Myocyte (in vitro differentiated cells): ENCODE results near the gene CLEC17A. TPM values are rescaled to one million over a fixed set of nuclear protein-coding genes. Genes with fewer than 3 reads are reported as not detected.
A peak's percentile ranks its signal among the peaks of the same experiment; 100 is the strongest.
"Not testable (repeated sequence)": the region's sequence is repeated elsewhere in the genome, so short reads cannot be mapped to it uniquely, and the experiment has no call there.

Experiments used
- DNase-seq: peaks from one replicate; pipeline ENCODE4 v3.0.0-alpha.2; 2012; ENCODE audit warnings: low read depth
- polyA plus RNA-seq: library from polyadenylated mRNA; unstranded; fragments of >200 nt; gene quantifications from one replicate; pipeline ENCODE4 v1.2.1, GENCODE V29; 2012; ENCODE audit warnings: missing spikeins
- total RNA-seq: library from RNA; depleted of rRNA; stranded (reverse); fragments of >200 nt; gene quantifications from 2 replicates; pipeline ENCODE4 v1.2.3, GENCODE V29; 2014

The CLEC17A gene, protein sequence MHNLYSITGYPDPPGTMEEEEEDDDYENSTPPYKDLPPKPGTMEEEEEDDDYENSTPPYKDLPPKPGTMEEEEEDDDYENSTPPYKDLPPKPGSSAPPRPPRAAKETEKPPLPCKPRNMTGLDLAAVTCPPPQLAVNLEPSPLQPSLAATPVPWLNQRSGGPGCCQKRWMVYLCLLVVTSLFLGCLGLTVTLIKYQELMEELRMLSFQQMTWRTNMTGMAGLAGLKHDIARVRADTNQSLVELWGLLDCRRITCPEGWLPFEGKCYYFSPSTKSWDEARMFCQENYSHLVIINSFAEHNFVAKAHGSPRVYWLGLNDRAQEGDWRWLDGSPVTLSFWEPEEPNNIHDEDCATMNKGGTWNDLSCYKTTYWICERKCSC
- total RNA-seq: not detected in 2 replicates
- 0.18 TPM for polyA plus RNA-seq

DNA sequence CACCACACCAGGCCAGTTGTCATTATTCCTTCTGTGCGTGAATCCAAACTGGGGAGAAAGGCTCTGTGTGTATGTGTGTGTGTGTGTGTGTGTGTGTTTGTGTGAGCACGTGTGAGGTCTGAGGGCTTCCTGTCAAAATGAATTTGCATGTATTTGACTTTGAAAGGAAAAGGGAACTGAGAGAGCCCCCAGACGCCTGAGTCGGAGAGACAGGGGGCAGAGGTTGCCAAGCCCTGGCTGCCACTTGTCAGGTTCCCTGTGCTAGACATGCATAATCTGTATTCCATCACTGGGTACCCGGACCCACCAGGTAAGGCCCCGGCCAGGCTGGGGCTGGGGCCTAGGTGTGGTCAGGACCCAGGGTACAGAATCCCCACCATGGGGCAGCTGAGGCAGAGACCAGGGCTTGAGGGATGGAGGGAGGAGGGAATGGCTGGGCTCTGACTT lies at the start of gene CLEC17A:
Gene CLEC17A, plus strand, starts transcription at position 191 of the 447 bp plus-strand sequence. Its CDS starts 77 bp downstream, at position 268.
- DNase-seq: no peak

DNA sequence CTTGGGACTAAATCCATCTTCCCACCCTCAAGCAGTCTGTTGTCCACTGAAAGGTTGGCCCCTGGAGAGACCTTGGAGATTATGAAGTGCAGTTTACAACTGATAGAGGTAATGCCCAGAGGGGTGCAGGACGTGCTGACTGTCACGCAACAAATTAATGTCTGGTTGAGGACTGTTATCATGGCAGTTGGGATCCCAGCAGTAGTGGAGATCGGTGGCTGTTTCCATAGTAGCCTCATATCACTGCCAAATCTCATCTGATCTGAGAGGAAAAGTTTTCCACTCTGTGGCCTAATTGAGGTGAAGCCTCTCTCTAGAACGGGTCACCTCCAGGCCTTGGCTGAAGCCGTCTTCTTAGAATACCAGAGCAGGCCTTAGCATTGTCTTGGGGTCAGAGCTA lies 49.4 kb upstream of the CLEC17A start:
- DNase-seq: no peak

DNA sequence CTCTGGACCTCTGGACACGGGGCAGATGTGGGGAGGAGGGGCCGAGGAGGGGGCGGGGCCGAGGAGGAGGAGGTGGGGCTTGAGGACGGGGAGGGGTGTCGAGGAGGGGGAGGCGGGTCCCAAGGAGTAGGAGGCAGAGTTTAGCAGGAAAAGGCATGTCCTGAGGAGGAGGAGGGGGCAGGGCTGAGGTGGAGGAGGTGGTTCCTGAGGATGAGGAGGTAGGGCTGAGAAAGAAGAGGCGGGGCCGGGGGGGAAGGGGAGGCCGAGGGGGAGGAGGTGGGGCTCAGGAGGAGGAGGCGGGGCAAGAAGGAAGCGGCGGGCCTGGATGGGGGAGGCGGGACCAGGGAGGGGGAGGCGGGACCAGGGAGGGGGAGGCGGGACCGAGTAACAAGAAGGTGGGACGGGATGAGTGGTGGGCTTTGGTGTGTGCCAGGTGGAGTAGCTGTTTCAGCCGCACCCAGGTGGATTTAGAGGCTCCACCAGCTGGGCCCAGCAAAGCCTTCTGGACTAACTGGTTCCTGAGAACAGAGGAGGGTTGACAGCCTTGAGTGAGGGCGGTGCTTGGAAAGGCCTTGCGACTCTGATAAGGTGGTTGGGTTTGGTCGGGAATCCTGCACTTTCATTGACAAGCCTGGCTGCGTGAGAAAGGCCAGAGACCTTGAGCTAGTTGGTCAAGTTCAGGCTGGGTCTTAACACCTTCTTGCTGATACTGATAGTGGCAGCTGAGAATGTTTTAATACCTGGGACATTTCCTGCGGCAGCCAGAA lies 45.8 kb upstream of the CLEC17A start:
- no peak for DNase-seq

DNA sequence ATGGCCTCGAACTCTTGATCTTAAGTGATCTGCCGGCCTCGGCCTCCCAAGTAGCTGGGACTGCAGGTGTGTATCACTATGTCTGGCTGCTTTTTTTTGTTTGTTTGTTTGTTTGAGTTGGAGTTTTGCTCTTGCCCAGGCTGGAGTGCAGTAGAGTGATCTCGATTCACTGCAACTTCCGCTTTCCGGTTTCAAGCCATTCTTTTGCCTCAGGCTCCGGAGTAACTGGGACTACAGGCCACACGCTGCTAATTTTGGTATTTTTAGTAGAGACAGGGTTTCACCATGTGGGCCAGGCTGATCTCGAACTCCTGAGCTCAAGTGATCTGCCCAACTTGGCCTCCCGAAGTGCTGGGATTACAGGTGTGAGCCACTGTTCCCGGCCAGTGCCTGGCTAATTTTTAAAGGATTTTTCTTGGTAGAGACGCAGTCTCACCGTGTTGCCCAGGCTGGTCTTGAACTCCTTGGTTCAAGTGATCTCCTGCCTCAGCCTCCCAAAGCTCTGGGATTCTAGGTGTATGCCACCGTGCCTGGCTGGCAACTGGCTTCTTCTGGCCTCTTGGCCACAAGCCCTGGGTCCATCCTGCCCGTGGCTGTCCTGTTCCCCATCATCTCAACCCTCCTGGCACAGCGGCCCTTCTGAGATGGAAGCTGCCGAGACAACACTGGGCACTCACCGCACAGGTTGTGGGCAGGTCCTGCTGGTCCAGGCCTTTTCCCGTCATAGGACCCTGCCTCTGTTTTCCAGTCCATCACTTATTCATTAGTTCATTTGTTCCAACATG lies 42.0 kb upstream of the CLEC17A start:
- DNase-seq: no peak

DNA sequence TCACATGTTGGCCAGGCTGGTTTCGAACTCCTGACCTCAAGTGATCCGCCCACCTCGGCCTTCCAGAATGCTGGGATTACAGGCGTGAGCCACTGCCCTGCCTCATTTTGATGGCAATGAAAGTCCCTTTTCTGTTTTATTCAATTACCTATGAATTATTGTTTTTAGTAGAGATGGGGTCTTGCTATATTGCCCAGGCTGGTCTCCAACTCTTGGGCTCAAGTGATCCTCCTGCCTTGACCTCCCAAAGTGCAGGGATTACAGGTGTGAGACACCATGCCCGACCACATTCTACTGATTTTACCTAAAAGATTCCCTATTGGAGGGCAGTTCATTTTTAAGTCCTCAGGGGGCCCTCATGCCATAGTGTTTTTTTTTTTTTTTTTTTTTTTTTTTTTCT lies 40.9 kb upstream of the CLEC17A start:
- not testable (repeated sequence) for DNase-seq

DNA sequence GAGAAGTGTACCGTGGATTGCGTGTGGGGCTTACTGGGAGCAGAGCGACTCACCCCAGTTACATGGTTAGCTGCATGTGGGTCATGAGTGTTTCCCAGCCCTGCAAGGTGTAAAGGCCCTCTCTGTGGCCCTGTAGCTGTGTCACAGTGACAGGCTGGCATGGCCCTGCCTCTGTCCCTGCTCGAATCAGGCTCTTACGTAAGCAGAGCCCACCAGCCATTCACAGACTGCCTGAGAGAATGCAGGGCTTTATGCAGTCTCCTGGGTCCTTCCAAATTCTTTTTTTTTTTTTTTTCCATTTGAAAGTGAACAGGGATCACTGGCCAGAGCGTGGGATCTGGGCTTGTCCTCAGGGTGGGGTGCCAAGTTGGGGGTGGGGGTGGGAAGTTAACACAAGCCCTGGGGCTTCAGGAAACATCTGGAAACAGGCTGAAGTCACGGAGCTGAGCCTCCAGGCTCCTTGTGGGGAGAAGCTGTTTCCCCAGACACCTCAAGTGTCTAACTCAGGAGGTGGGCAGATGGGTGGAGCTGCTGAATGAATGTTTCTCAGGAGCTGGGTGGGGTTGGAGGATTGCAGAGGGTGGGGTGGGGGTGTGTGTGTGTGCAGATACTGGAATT lies 40.1 kb upstream of the CLEC17A start:
- no peak for DNase-seq

DNA sequence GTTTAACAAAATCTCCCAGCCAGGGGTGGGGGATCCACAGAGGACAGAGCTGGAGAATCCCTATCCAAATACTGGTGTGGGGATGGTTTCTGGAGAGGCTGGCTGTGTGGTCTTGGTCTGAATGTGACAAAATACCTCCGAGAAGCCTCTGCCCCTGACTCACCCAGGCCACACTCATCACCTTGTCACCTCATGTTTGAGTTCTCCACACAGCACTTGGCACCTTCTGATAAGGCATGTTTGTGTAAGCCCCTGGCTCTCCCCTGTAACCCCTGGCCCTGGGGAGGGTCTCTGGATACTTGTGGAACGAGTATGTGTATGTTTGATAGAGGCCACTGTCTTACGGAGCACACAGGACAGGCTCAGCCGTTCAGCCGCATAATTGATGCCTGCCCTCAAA lies 38.8 kb upstream of the CLEC17A start:
- no peak for DNase-seq

DNA sequence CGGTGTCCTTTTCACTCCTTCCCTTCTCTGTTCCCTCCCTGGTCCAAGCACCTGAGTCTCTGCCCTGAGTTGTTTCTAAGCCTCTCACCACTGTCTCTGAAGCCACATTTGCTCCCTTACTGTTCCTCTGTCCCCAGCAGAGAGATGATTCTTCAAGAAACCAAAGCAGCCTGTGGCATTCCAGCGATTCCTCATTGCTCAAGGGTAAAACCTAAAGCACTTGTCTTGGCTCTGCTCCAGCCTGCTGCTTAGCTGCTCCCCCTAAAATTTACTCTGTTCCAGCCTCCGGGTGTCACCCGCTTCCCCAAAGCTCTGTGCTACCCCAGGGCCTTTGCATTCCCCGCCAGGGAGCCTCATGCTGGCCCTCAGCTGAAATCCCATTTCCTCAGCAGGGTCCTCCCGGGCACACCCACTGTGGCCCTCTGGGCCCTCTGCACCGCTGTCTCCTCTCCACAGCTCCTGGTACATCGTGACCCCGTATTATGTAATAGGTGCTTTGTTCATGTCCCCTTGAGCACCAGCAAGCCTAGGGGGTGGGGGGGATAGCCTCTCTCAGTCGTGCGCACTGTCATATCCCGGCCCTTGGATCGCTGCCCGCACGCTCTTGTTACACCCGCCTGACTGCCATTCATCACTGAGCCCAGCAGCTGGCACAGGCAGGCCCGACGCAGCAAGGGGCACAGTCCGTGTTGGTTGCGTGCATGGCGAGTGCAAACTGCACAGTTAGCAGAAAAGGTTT lies 37.7 kb upstream of the CLEC17A start:
- peak; percentile 99 for DNase-seq

DNA sequence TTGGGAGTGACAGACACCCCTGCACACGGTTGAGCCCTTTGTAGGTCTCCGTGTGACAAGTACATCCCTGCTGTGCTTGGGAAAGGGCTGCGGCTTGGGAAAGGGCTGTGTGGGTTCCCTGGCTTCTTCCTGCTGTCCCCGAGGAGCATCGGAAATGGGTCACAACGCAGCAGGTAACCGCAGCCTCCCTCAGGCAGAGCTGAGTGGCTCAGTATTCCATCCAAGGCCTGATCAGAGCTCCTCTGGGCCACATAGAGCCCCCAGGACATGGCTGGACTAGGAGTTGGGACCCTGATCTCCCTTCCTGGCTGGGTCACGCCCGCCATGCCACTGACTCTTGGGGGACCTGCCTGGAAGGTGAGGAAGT lies 37.2 kb upstream of the CLEC17A start:
- no peak for DNase-seq

DNA sequence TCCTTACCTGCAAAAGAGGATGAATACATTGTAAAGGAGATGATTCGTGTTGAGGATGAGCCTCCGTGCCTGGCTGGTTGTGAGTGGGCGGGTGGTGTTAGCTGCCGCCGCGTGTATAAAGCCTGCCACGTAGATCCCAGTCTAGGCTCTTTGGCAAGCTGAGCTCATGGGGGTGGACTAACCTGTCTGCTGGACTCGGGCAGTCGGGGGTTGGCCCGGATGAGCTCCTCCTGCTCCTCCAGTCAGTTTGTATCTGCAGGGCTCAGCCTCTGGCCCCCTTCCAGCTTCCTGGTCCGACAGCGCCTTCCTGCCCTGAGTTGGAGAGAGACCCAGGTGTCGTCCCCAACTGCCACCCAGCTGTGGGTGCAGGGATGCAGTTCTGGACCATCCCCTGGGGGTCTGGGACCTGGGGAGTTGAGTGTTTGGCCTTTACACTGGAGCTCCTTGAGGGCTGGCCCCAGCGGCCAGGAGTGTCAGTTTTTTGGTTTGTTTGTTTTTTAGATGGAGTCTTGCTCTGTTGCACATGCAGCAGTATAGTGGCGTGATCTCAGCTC lies 32.6 kb upstream of the CLEC17A start:
- no peak for DNase-seq

DNA sequence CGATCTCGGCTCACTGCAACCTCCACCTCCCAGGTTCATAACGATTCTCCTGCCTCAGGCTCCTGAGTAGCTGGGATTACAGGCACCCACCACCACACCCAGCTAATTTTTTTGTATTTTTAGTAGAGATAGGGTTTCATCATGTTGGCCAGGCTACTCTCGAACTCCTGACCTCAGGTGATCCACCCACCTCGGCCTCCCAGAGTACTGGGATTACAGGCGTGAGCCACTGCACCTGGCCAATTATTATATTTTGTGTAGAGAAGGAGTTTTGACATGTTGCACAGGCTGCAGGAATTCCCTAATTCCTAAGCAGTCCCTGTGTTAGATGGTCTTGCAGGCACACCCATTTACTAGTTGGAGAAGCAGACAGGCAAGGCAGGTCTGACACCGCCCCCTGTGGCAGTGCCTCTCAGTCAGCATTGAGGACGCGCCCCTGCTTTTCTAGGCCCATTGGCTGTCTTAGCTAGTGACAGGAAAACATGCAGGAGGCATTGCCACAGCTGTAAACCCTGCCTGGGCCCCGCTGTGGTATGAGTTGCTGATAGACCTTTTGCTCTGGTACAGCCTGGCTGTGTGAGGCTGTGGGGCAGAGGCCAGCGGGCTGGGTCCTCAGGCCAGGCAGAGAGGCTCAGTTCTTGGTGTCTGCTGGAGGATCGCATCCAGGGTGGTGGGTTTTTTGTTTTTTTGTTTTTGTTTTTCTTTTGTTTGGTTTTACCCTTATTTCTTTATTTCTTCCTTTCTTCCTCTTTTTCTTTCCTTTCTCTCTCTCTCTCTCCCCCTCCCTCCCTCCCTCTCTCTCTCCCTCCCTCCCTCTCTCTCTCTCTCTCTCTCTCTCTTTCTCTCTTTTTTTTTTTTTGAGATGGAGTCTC lies 31.5 kb upstream of the CLEC17A start:
- DNase-seq: peak; percentile 84

DNA sequence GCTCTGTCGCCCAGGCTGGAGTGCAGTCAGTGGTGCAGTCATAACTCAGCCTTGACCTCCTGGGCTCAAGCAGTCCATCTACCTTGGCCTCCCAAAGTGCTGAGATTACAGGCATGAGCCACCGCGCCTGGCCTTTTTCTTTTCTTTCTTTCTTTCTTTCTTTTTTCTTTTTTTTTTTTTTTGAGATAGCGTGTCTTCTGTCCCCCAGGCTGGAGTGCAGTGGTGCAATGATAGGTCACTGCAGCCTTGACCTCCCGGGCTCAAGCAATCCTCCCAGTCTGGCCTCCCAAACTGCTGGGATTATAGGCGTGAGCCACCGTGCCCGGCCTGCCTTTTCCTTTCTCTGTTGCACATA lies 30.9 kb upstream of the CLEC17A start:
- not testable (repeated sequence) for DNase-seq

DNA sequence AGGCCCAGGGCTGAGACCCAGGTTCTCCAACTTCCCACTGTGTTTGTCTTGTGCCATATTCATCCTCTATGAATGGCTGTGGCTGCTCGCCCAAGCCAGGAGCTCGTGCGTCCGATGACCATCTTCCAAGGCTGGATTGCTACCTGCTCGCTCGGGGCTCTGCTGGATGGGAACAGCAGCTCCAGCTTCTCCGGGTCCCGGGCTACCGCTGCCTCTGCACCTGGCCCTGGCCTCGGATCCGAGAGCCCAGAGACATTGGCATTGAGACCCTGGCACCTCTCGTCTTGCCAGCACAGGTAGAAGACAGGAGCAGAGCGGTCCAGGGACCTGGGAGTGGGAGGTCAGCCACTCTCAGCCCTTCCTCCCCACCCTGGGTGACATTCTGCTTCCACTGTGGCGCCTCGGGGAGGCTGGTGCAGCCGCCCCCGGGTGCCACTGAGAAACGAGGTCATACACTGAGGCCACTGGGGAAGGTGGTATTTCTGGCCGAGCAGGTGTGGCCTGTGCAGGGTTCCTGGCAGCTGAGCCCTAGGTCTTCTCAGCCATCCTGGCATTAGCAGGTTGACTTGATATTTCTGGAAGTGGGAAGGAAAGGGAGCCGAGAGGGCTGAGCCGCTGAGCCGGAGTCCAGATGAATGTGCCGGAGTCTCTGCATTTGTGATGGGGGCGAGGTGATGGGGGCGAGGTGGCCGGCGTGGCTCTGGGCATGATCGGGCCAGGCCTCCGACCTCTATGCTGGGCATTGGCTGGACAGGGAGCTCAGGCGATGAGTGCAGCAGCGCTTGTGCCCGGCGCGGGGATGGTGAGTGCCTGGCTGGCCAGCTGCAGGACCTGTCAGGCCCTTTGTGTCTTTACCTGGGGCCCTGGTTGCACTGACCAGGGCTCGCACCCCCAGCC lies 29.6 kb upstream of the CLEC17A start:
- DNase-seq: no peak

DNA sequence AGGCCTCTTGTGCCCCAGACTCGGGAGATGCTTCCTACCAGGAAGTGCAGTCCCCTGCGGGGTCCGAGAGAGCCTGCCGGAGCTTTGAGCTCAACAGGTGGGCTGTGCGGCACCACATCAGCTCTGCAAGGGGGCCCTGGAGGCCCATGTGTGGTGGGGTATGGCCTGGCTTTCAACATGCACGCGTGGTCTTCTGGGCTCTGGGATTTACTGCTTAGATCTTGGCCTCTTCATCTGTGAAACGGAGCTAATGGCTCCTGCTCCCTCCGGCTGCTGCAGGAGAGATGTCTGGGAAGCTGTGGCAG lies 29.0 kb upstream of the CLEC17A start:
- DNase-seq: no peak

DNA sequence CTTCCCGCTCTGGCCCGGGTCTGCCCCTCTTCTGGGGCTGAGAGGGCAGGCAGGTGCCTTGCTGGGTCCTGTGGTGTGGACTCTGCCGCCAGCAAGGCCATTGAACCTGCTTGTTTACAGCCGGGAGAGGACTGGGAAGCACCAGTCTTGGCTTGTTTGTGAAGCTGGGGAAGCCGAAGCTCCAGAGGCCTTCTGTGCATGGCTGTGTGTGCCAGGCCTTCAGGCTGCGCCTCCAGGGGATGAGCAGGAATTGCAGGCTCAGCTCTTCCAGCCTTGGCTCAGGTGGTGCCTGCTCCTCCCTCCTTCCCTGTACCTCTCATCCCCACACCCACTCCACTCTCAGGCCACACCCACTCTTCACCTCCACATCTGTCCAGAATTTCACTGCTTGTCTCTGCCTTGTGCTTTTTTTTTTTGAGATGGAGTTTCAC lies 28.5 kb upstream of the CLEC17A start:
- DNase-seq: no peak

DNA sequence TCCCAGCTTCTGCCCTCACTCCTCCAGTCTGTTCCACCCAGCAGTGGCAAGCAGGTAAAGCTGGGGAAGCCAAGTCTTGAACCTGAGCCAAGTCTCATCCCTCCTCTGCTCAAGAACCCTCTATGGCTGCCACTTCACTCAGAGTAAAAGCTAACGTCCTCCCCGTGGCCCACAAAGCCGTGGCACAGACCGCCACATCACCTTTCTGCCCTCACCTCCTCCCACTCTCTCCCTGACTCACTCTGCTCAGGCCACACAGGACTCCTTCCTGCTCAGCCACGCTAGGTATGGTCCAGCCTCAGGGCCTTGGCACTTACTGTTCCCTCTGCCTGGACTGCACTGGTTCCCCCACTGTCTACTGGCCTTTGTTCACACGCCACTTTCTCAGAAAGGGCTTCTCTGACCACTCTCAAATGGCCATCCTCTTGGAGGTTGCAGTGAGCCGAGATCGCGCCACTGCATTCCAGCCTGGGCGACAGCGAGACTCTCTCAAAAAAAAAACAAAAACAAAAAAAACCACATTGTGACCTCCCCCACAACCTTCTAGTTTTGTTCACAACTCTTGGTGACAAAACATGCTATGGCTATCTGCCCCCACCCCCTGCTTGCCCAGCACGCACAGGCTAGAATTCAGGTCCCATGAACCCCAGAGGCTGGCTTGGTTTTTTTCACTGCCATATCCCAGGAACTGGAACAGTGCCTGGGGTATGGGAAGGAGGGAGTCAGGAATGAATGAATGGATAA lies 26.8 kb upstream of the CLEC17A start:
- no peak for DNase-seq

DNA sequence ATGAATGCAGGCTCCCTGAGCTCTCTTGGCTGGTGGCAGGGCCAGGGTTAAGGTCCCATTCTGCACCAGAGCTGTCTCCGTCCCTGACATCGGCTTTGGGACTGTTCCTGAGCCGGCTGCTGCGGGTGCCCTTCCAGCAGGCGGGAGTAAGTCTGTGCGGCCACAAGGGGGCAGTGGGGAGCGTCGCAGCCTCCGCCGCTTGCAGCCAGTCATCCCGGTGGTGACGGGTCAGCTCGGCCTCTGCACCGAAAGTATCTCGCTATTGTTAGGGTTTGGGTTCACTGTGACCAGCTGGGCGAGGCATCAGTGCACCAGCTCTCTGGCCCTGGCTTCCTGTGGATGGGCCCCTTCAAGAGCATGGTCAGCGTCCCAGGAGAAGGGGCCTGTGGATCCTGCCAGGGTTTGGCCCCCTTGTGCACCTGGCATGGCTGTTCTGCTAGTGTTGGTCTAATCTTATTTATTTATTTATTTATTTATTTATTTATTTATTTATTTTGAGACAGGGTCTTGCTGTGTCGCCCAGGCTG lies 26.2 kb upstream of the CLEC17A start:
- peak; percentile 85 for DNase-seq
